Ectodermal cell (in vitro differentiated cells): ENCODE measurements around the gene UBE2U.
"Not testable (repeated sequence)": the region's sequence is repeated elsewhere in the genome, so short reads cannot be mapped to it uniquely, and the experiment has no call there.

Experiments
- H3K27ac ChIP-seq: 2 replicates; pipeline ENCODE4 v1.7.0; 2013; ENCODE audit warnings: mild to moderate bottlenecking, low read depth, low read length; ENCODE audit not compliant: insufficient read depth, poor library complexity, severe bottlenecking
- H3K27me3 ChIP-seq: 2 replicates; pipeline ENCODE4 v1.7.0; 2013; ENCODE audit warnings: mild to moderate bottlenecking, low read length; ENCODE audit not compliant: insufficient read depth, control insufficient read depth, poor library complexity, severe bottlenecking
- H3K36me3 ChIP-seq: one replicate; pipeline ENCODE4 v1.7.0; 2013; ENCODE audit warnings: low read length; ENCODE audit not compliant: control insufficient read depth, insufficient read depth
- H3K4me1 ChIP-seq: one replicate; pipeline ENCODE4 v1.7.0; 2013; ENCODE audit warnings: low read length; ENCODE audit not compliant: control insufficient read depth, insufficient read depth
- H3K4me3 ChIP-seq: 2 replicates; pipeline ENCODE4 v1.7.0; 2013; ENCODE audit warnings: low read depth, low read length, control low read depth; ENCODE audit not compliant: insufficient read depth
- H3K9me3 ChIP-seq: 2 replicates; pipeline ENCODE4 v1.7.0; 2013; ENCODE audit warnings: mild to moderate bottlenecking, low read length, moderate library complexity; ENCODE audit not compliant: control insufficient read depth
- WGBS, 2 experiments: methylation state at CpG; one replicate each; pipeline ENCODE4 v1.1.7; 2013; ENCODE audit warnings: missing lambda C conversion rate in 2 of 2; 5-methylcytosine and 5-hydroxymethylcytosine counted together

Gene UBE2U

DNA sequence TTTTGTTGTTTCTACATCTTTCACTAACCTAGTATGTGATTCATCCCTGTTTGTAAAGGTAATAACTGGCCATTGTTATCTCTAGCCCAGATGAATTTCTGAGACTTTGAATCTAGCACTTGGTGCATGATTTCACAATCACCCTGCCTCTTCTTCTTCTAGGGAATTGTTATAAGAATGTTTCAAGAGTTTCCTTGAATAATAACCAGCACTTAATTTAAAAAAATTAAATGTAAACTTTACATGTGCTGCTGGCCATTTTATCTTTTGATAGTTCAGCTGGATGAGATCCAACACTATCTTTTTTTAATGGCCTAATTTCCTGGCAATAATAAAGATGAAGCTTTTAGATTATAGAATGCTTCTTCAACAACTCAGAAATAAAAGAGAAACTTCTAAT is 31.8 kb downstream of the UBE2U start:
- no peak overlapping the region for H3K27ac ChIP-seq
- H3K27me3 ChIP-seq: no peaks in the 10 kb centered on the region
- no peaks in the 10 kb centered on the region for H3K36me3 ChIP-seq
- H3K4me3 ChIP-seq: no peak overlapping the region
- H3K9me3 ChIP-seq: no peaks in the 10 kb centered on the region
- H3K4me1 ChIP-seq: no peaks in the 10 kb centered on the region

DNA sequence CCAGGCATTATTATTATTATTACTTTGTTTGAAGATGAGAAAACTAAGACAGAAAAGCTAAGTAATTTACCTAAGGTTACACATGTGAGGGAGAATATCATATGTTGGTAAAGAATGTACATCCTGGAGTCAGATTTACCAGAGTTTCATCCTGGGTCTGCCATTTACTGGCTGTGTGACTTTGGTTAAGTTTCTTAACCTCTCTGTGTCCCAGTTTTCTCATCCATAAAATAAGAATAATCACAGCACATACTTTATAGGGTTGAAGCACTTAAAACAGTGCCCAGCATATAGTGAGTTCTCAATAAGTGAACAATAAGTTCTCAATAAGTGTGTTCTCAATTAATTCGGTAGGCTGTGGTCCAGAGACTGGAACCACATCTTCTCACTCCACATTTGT is 32.5 kb downstream of the UBE2U start:
- no peaks in the 10 kb centered on the region for H3K27me3 ChIP-seq
- H3K36me3 ChIP-seq: no peaks in the 10 kb centered on the region
- WGBS, 2 experiments: 75 to 100% methylated on average over 1 of the region's 1 CpG
- H3K27ac ChIP-seq: no peak overlapping the region
- no peaks in the 10 kb centered on the region for H3K9me3 ChIP-seq
- no peaks in the 10 kb centered on the region for H3K4me1 ChIP-seq
- H3K4me3 ChIP-seq: no peak overlapping the region

DNA sequence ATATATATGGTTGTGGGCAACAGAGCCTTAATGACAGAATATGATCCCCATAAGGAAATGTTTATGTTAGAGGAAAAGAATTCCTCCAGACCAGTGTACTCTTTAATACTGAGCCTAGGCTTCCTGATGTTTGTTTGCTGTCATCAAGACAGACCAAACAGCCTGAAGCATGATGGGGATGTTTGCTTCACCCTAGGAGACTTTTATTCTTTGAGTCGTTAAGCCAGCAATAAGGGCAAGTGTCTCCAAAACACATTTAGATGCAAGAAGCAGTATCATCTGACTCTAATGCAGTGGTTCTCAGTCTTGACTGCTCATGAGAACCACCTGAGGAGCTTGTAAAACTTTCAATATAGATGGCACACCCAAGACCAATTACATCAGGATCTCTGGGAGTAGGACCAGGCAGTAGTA is 33.1 kb downstream of the UBE2U start:
- Histone ChIP-seq H3K9me3 (no peaks in the 10 kb centered on the region), H3K27me3 (no peaks in the 10 kb centered on the region), H3K4me1 (no peaks in the 10 kb centered on the region), H3K4me3 (no peak overlapping the region), H3K36me3 (no peaks in the 10 kb centered on the region), H3K27ac (no peak overlapping the region)
- 54 to 60% methylated on average over 1 of the region's 1 CpG for WGBS, 2 experiments

DNA sequence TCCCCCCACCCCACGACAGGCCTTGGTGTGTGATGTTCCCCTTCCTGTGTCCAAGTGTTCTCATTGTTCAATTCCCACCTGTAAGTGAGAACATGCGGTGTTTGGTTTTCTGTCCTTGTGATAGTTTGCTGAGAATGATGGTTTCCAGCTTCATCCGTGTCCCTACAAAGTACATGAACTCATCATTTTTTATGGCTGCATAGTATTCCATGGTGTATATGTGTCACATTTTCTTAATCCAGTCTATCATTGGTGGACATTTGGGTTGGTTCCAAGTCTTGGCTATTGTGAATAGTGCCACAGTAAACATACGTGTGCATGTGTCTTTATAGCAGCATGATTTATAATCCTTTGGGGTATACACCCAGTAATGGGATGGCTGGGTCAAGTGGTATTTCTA is 36.1 kb downstream of the UBE2U start:
- H3K9me3 ChIP-seq, H3K27ac ChIP-seq, H3K36me3 ChIP-seq, H3K27me3 ChIP-seq, H3K4me3 ChIP-seq, H3K4me1 ChIP-seq: not testable (repeated sequence)
- WGBS, 2 experiments: 98 to 100% methylated on average over 1 to 2 of the region's 4 CpGs

DNA sequence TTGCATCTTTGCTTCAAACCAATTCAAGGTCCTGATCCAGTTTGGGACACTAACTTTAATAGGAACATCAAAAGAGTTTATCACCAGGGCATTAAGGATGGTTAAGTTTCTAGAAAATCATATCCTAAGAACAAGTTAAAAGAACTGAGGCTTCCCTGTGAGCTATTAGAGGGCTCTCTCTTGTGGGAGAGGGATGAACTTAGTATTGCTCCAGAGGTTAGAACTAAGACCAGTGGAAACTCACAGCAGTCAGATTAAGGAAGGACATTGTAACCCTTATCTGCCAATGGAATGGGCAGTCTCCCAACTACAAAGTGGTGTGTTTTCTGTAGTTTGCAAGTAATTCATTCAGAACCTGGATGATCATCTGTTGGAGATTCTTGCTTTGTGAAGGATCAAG is 36.8 kb downstream of the UBE2U start:
- no peaks in the 10 kb centered on the region for H3K27me3 ChIP-seq
- H3K9me3 ChIP-seq: no peaks in the 10 kb centered on the region
- H3K4me3 ChIP-seq: no peak overlapping the region
- peaks cover under 1% of the 10 kb centered on the region for H3K4me1 ChIP-seq
- no peaks in the 10 kb centered on the region for H3K36me3 ChIP-seq
- H3K27ac ChIP-seq: no peak overlapping the region

DNA sequence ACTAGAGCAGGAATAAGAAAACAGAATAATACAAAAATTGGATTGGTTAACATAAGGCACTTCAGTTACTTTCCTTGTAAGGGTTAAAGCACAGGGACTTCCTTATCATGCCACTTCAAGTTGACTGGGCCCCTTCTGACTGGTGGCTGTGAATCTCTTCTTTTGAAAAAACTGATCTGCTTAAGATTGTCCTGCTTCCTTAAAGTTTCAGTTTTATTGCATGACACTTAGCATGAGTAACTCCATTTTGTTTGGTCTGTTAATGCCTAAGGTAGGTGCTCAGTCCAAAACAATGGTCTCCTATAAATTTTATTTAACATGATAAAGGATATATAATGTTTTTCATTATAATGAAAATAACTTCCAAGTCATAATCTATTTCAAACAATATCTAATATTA is 37.6 kb downstream of the UBE2U start:
- Histone ChIP-seq H3K36me3 (no peaks in the 10 kb centered on the region), H3K4me3 (no peak overlapping the region), H3K9me3 (no peaks in the 10 kb centered on the region), H3K27ac (no peak overlapping the region), H3K27me3 (no peaks in the 10 kb centered on the region), H3K4me1 (peaks cover 6% of the 10 kb centered on the region)

DNA sequence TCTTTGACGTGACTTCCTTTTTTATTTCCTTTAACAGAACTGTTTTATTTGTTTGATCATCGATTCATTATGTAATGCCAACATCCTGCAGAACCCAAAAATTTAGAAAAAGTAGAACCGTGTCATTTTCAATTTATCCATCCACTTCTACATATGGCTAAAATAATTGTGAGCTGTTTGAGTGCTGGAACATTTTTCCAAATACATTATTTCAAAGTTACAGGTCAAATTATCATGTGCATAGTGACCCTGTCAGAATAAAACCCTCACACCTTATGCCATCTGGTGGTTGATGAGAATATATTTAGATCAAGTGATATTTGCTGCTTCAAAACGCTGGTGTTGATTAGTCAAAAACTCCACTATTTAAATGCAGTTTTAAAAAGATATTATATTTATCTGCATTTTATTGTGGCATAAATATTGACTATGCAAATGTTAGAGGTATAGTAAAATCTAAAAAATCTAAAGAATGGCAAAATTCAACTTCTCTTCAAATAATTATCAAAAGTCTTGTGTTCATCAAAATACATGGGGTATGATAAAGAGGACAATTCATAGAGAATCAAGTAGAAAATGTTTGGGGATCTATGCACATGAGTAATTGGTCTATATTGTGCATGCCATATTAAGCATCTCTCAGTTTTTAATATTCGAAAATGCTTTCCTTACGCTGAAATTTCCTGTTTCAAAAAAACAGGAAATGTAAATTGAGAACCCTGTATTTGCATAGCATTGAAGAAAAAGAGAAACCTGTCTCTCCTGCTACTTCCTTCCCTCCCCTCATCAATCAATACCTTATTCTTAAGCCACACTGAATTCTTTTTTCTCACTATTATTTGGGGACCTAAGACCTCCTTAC is 39.7 kb downstream of the UBE2U start:
- H3K4me1 ChIP-seq: peaks cover 6% of the 10 kb centered on the region
- WGBS, 2 experiments: 77 to 100% methylated on average over 2 to 4 of the region's 6 CpGs
- H3K9me3 ChIP-seq: no peaks in the 10 kb centered on the region
- H3K27me3 ChIP-seq: no peaks in the 10 kb centered on the region
- no peak overlapping the region for H3K27ac ChIP-seq
- H3K4me3 ChIP-seq: no peak overlapping the region
- H3K36me3 ChIP-seq: no peaks in the 10 kb centered on the region

DNA sequence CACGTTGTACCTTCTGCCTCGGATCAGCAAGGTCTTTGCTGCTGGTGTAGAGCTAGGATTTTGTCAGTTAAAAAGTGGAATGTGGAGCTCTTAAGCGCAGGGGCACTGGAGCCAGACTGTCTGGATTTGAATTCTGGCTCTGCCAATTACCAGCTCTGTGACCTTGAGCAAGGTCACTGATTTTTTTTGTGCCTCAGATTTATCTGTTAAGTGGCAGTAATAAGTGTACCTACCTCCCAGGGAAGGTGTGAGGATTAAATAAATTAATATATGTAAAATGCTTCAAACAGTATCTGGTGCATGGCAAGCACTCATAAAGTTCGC is 40.3 kb downstream of the UBE2U start:
- Histone ChIP-seq H3K27ac (no peak overlapping the region), H3K4me1 (peaks cover 6% of the 10 kb centered on the region), H3K4me3 (no peak overlapping the region), H3K36me3 (no peaks in the 10 kb centered on the region), H3K9me3 (no peaks in the 10 kb centered on the region), H3K27me3 (no peaks in the 10 kb centered on the region)
- 50 to 59% methylated on average over 4 of the region's 4 CpGs for WGBS, 2 experiments

DNA sequence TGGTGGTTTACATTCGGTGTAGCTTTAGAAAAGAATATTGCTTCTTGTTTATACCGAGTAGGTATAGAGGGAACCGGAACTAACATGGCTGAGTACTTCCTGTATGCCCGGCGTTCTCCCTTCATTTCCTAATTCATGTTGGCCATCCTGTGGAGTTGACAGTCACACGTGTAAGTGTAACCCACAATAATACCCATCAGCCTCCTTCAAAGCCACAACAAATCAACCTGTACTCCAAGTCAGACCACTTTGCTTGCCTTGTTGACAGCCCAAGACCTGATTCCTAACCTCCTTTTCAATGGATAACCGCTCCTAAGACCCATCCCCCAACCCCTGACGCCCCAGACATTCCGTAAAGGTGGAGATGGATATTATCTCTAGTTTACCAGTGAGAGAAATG is 42.1 kb downstream of the UBE2U start:
- peaks cover 6% of the 10 kb centered on the region for H3K4me1 ChIP-seq
- no peak overlapping the region for H3K27ac ChIP-seq
- H3K27me3 ChIP-seq: no peaks in the 10 kb centered on the region
- H3K4me3 ChIP-seq: no peak overlapping the region
- no peaks in the 10 kb centered on the region for H3K36me3 ChIP-seq
- H3K9me3 ChIP-seq: no peaks in the 10 kb centered on the region
- WGBS, 2 experiments: 48 to 54% methylated on average over 7 to 9 of the region's 9 CpGs

DNA sequence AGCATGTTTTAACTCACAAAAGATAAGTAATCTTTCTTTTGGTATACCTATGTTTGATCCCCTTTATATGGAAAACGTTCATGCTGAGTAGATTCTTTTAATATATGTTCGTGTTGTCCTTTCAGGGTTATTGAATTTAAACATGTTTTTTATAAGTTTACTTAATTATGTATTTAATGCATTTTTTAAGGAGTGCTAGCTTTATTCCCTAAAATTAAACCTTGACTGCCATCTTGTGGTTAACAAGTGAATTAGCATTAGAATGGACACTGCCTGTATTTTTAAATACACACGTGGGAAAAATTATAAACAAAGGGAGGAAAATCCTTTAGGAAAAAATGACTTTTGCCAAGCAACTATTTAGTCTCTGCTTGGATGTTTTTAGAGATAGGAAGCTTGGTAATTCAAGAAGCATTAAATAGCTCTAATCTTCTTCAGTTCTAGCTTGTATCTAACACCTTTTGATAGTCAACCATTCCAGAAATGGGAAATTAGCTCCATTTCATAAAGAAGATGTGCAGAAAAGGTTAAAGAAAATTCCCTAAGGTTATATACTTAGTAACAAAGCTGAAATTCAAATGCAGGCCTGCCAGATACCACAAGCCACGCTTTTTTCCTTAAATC is 43.0 kb downstream of the UBE2U start:
- WGBS, 2 experiments: 41 to 54% methylated on average over 2 of the region's 4 CpGs
- Histone ChIP-seq H3K9me3 (no peaks in the 10 kb centered on the region), H3K27me3 (no peaks in the 10 kb centered on the region), H3K27ac (no peak overlapping the region), H3K4me1 (peaks cover 6% of the 10 kb centered on the region), H3K36me3 (no peaks in the 10 kb centered on the region), H3K4me3 (no peak overlapping the region)
